HepG2 (cell line): ENCODE data around the gene CAMSAP2. TPM values are rescaled to one million over a fixed set of nuclear protein-coding genes. Genes with fewer than 3 reads are reported as not detected.

Experiments used
- CBX1 ChIP-seq: IDR thresholded peaks from one replicate; pipeline ENCODE4 v1.6.1; 2016; ENCODE audit warnings: antibody characterized with exemption, low read depth
- CEBPB ChIP-seq: IDR thresholded peaks from 2 replicates; pipeline ENCODE4 v1.6.1; 2011; ENCODE audit warnings: low read depth, low read length, improper control_type of control experiment, borderline replicate concordance
- CENPX ChIP-seq: sonication (generic); formaldehyde crosslinking; IDR thresholded peaks from 2 replicates; pipeline ENCODE4 v1.9.0; 2021; ENCODE audit warnings: mild to moderate bottlenecking, missing genetic modification reagents, moderate library complexity
- EEA1 ChIP-seq: sonication (generic); formaldehyde crosslinking; IDR thresholded peaks from 2 replicates; pipeline ENCODE4 v1.5.1; 2020; ENCODE audit warnings: mild to moderate bottlenecking, missing genetic modification reagents, borderline replicate concordance
- FOXM1 ChIP-seq: sonication (generic); formaldehyde crosslinking; IDR thresholded peaks from 2 replicates; pipeline ENCODE4 v1.5.0; 2020; ENCODE audit warnings: missing genetic modification reagents
- GZF1 ChIP-seq: sonication (generic); formaldehyde crosslinking; IDR thresholded peaks from 2 replicates; pipeline ENCODE4 v1.5.1; 2020; ENCODE audit warnings: mild to moderate bottlenecking, missing genetic modification reagents
- HNRNPH1 ChIP-seq: fragments of 200-400 bp; formaldehyde crosslinking; optimal IDR thresholded peaks from 2 replicates; pipeline ENCODE3; 2017; ENCODE audit warnings: mild to moderate bottlenecking, low read depth, low read length
- IRF2 ChIP-seq: IDR thresholded peaks from 2 replicates; pipeline ENCODE4 v1.6.1; 2018; ENCODE audit warnings: missing genetic modification reagents, missing compliant biosample characterization
- JDP2 ChIP-seq: sonication (generic); formaldehyde crosslinking; IDR thresholded peaks from 2 replicates; pipeline ENCODE4 v1.8.1; 2022; ENCODE audit warnings: missing genetic modification reagents, borderline replicate concordance
- KLF13 ChIP-seq: sonication (generic); formaldehyde crosslinking; IDR thresholded peaks from 2 replicates; pipeline ENCODE4 v1.4.0; 2020; ENCODE audit warnings: mild to moderate bottlenecking, missing genetic modification reagents
- KLF9 ChIP-seq: IDR thresholded peaks from 2 replicates; pipeline ENCODE4 v1.6.1; 2016; ENCODE audit warnings: low read depth
- MTF2 ChIP-seq: sonication (generic); formaldehyde crosslinking; IDR thresholded peaks from 2 replicates; pipeline ENCODE4 v1.5.0; 2020; ENCODE audit warnings: missing genetic modification reagents, borderline replicate concordance
- NR3C1 ChIP-seq: sonication (generic); formaldehyde crosslinking; IDR thresholded peaks from 2 replicates; pipeline ENCODE4 v1.4.0; 2020; ENCODE audit warnings: missing genetic modification reagents
- RELA ChIP-seq: sonication (generic); formaldehyde crosslinking; IDR thresholded peaks from 2 replicates; pipeline ENCODE4 v1.4.0; 2020; ENCODE audit warnings: missing genetic modification reagents
- SALL2 ChIP-seq: sonication (generic); formaldehyde crosslinking; IDR thresholded peaks from 2 replicates; pipeline ENCODE4 v1.8.1; 2023; ENCODE audit warnings: mild to moderate bottlenecking, missing genetic modification reagents, inconsistent platforms
- SMAD3 ChIP-seq: sonication (generic); formaldehyde crosslinking; IDR thresholded peaks from 2 replicates; pipeline ENCODE4 v1.4.0; 2020; ENCODE audit warnings: missing genetic modification reagents
- STAG1 ChIP-seq: sonication (generic); formaldehyde crosslinking; IDR thresholded peaks from 2 replicates; pipeline ENCODE4 v1.4.0; 2020; ENCODE audit warnings: missing genetic modification reagents
- ZFP41 ChIP-seq: sonication (generic); formaldehyde crosslinking; IDR thresholded peaks from 2 replicates; pipeline ENCODE4 v1.4.0; 2020; ENCODE audit warnings: mild to moderate bottlenecking, missing genetic modification reagents, borderline replicate concordance
- ZKSCAN1 ChIP-seq: fragments of 150-350 bp; IDR thresholded peaks from 2 replicates; pipeline ENCODE4 v1.6.1; 2014; ENCODE audit warnings: low read length
- ZNF253 ChIP-seq: sonication (generic); formaldehyde crosslinking; IDR thresholded peaks from 2 replicates; pipeline ENCODE4 v1.8.0; 2022; ENCODE audit warnings: mild to moderate bottlenecking, missing genetic modification reagents, borderline replicate concordance
- ZNF333 ChIP-seq: sonication (generic); formaldehyde crosslinking; IDR thresholded peaks from 2 replicates; pipeline ENCODE4 v1.4.0; 2020; ENCODE audit warnings: mild to moderate bottlenecking, missing genetic modification reagents, borderline replicate concordance
- ZNF383 ChIP-seq: sonication (generic); formaldehyde crosslinking; IDR thresholded peaks from 2 replicates; pipeline ENCODE4 v1.4.0; 2020; ENCODE audit warnings: missing genetic modification reagents, mild to moderate bottlenecking, borderline replicate concordance
- ZNF567 ChIP-seq: sonication (generic); formaldehyde crosslinking; IDR thresholded peaks from 2 replicates; pipeline ENCODE4 v1.8.1; 2023; ENCODE audit warnings: mild to moderate bottlenecking, missing genetic modification reagents, borderline replicate concordance
- ZNF674 ChIP-seq: sonication (generic); formaldehyde crosslinking; IDR thresholded peaks from 2 replicates; pipeline ENCODE4 v1.5.0; 2020; ENCODE audit warnings: low read depth, mild to moderate bottlenecking, missing genetic modification reagents
- ZSCAN25 ChIP-seq: sonication (generic); formaldehyde crosslinking; IDR thresholded peaks from 2 replicates; pipeline ENCODE4 v1.8.0; 2022; ENCODE audit warnings: mild to moderate bottlenecking, missing genetic modification reagents
- polyA plus RNA-seq, 8 experiments: library from polyadenylated mRNA; depleted of rRNA in 3 of 8; stranded (reverse) in 7 of 8; unstranded in 1 of 8; fragments of >200 nt; fragmentation: Illumina TruSeq in 4 of 8; extraction: Trizol in 4 of 8; gene quantifications; 2 replicates each; pipeline versions ENCODE4 v1.2.1 to v1.2.3, GENCODE V29; 2011 to 2016; ENCODE audit warnings: low read depth in 4 of 8, missing spikeins in 1 of 8, mixed read lengths in 1 of 8; ENCODE audit not compliant: insufficient read depth in 1 of 8
- total RNA-seq, 5 experiments: library from RNA; depleted of rRNA; stranded (reverse); fragments of >200 nt; fragmentation: Illumina TruSeq; extraction: Trizol; gene quantifications; 2 replicates each; pipeline ENCODE4 v1.2.3, GENCODE V29; 2016; ENCODE audit warnings: low read depth in 1 of 5
- TF ChIP-seq, protein P1 (sequence below): sonication (generic); IDR thresholded peaks from 2 replicates; pipeline ENCODE4 v1.6.1; 2016; ENCODE audit warnings: low read depth, borderline replicate concordance
- TF ChIP-seq, protein P2 (sequence below): sonication (generic); formaldehyde crosslinking; conservative IDR thresholded peaks from 2 replicates; pipeline ENCODE4 v1.5.0; 2020; ENCODE audit warnings: missing genetic modification reagents
- TF ChIP-seq, protein P3 (sequence below): sonication (generic); formaldehyde crosslinking; IDR thresholded peaks from 2 replicates; pipeline ENCODE4 v1.8.0; 2023; ENCODE audit warnings: mild to moderate bottlenecking, missing genetic modification reagents
- TF ChIP-seq, protein P4 (sequence below): sonication (generic); formaldehyde crosslinking; IDR thresholded peaks from 2 replicates; pipeline ENCODE4 v1.5.0; 2020; ENCODE audit warnings: missing genetic modification reagents

The CAMSAP2 gene
- total and polyA plus RNA-seq, 2 of the 13 experiments (the other 11 are each of a cell fraction or from before 2014, with no cell fraction given): 3.4 to 8.2 TPM

- TF ChIP-seq, protein P1, sequence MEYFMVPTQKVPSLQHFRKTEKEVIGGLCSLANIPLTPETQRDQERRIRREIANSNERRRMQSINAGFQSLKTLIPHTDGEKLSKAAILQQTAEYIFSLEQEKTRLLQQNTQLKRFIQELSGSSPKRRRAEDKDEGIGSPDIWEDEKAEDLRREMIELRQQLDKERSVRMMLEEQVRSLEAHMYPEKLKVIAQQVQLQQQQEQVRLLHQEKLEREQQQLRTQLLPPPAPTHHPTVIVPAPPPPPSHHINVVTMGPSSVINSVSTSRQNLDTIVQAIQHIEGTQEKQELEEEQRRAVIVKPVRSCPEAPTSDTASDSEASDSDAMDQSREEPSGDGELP: peak; percentile 84; the same call in 1 of the 2 replicates
- no peak for TF ChIP-seq EEA1 (CRISPR knock-in tag)
- TF ChIP-seq RELA: no peak
- TF ChIP-seq CBX1: peak; percentile 88
- TF ChIP-seq ZFP41 (CRISPR knock-in tag): no peak
- TF ChIP-seq ZNF253 (CRISPR knock-in tag): no peak
- TF ChIP-seq CEBPB: peak; percentile 96
- peak; percentile 77 for TF ChIP-seq SMAD3 (CRISPR knock-in tag)
- TF ChIP-seq CENPX (CRISPR knock-in tag): no peak
- TF ChIP-seq, protein P2, sequence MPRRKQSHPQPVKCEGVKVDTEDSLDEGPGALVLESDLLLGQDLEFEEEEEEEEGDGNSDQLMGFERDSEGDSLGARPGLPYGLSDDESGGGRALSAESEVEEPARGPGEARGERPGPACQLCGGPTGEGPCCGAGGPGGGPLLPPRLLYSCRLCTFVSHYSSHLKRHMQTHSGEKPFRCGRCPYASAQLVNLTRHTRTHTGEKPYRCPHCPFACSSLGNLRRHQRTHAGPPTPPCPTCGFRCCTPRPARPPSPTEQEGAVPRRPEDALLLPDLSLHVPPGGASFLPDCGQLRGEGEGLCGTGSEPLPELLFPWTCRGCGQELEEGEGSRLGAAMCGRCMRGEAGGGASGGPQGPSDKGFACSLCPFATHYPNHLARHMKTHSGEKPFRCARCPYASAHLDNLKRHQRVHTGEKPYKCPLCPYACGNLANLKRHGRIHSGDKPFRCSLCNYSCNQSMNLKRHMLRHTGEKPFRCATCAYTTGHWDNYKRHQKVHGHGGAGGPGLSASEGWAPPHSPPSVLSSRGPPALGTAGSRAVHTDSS (CRISPR knock-in tag): no peak
- TF ChIP-seq KLF13 (CRISPR knock-in tag): 0 out of 2 replicates have a peak, but pooled peaks have one; percentile 51
- no peak for TF ChIP-seq NR3C1 (CRISPR knock-in tag)
- peak; percentile 91 for TF ChIP-seq ZSCAN25 (CRISPR knock-in tag)
- no peak for TF ChIP-seq MTF2
- TF ChIP-seq SALL2: peak; percentile 81
- TF ChIP-seq FOXM1 (CRISPR knock-in tag): no peak
- TF ChIP-seq HNRNPH1: no peak
- no peak for TF ChIP-seq ZNF383 (CRISPR knock-in tag)
- TF ChIP-seq, protein P3, sequence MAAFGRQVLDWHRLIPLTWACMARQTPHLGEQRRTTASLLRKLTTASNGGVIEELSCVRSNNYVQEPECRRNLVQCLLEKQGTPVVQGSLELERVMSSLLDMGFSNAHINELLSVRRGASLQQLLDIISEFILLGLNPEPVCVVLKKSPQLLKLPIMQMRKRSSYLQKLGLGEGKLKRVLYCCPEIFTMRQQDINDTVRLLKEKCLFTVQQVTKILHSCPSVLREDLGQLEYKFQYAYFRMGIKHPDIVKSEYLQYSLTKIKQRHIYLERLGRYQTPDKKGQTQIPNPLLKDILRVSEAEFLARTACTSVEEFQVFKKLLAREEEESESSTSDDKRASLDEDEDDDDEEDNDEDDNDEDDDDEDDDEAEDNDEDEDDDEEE (CRISPR knock-in tag): no peak
- TF ChIP-seq ZNF674: no peak
- no peak for TF ChIP-seq GZF1 (CRISPR knock-in tag)
- no peak for TF ChIP-seq ZKSCAN1
- no peak for TF ChIP-seq KLF9
- no peak for TF ChIP-seq ZNF567 (CRISPR knock-in tag)
- 0 out of 2 replicates have a peak, but pooled peaks have one; percentile 3 for TF ChIP-seq STAG1 (CRISPR knock-in tag)
- peak; percentile 87 for TF ChIP-seq IRF2 (CRISPR knock-in tag)
- TF ChIP-seq ZNF333 (CRISPR knock-in tag): no peak
- no peak for TF ChIP-seq JDP2
- TF ChIP-seq, protein P4, sequence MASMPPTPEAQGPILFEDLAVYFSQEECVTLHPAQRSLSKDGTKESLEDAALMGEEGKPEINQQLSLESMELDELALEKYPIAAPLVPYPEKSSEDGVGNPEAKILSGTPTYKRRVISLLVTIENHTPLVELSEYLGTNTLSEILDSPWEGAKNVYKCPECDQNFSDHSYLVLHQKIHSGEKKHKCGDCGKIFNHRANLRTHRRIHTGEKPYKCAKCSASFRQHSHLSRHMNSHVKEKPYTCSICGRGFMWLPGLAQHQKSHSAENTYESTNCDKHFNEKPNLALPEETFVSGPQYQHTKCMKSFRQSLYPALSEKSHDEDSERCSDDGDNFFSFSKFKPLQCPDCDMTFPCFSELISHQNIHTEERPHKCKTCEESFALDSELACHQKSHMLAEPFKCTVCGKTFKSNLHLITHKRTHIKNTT (CRISPR knock-in tag): no peak
Observed at GRCh38 chr1:200896531-200897196, 158.0 kb downstream of the CAMSAP2 start (continued).
